ENCODE results near the gene COASY. TPM values are rescaled to one million over a fixed set of nuclear protein-coding genes. Genes with fewer than 3 reads are reported as not detected.

COASY gene
- total RNA-seq, 1 donor from 2014 or later, result 78.8 TPM

- ATAC-seq (no peak), DNase-seq (ENCODE audit: low spot score) (no peak)
Observed at GRCh38 chr17:42568341-42569111, 6.6 kb downstream of the COASY start.

GRCh38 chr17:42571435-42572225 is 9.7 kb downstream of the COASY start:
- ATAC-seq (peak; percentile 26), DNase-seq (ENCODE audit: low spot score) (peak; percentile 71)

- DNase-seq (ENCODE audit: low spot score), result no peak
- ATAC-seq, result no peak
Observed at GRCh38 chr17:42573095-42573494, 11.1 kb downstream of the COASY start.

GRCh38 chr17:42574463-42574862 is 12.5 kb downstream of the COASY start:
- ATAC-seq (no peak), DNase-seq (ENCODE audit: low spot score) (no peak)

GRCh38 chr17:42577140-42577531 is 15.2 kb downstream of the COASY start:
- no peak for DNase-seq (ENCODE audit: low spot score)
- peak; percentile 35 for ATAC-seq

- DNase-seq (ENCODE audit: low spot score), result peak; percentile 96
- peak; percentile 93 for ATAC-seq
Observed at GRCh38 chr17:42577532-42578281, 15.8 kb downstream of the COASY start, which contains the start of gene PSMC3IP. Gene PSMC3IP (minus strand): TSS chr17:42577729. CDS start chr17:42577686, 43 bp downstream.

GRCh38 chr17:42578282-42578869 is 16.4 kb downstream of the COASY start:
- DNase-seq (ENCODE audit: low spot score), result peak; percentile 65
- peak; percentile 69 for ATAC-seq

GRCh38 chr17:42579794-42580551 is 18.0 kb downstream of the COASY start:
- no peak for ATAC-seq
- no peak for DNase-seq (ENCODE audit: low spot score)

GRCh38 chr17:42581744-42582270 is 19.9 kb downstream of the COASY start:
- no peak for DNase-seq (ENCODE audit: low spot score)
- ATAC-seq, result no peak

- peak; percentile 12 for ATAC-seq
- DNase-seq (ENCODE audit: low spot score), result no peak
Observed at GRCh38 chr17:42584880-42585279, 22.9 kb downstream of the COASY start.

- DNase-seq (ENCODE audit: low spot score) (no peak), ATAC-seq (peak; percentile 29)
Observed at GRCh38 chr17:42585353-42585752, 23.4 kb downstream of the COASY start.

- ATAC-seq, result no peak
- DNase-seq (ENCODE audit: low spot score), result no peak
Observed at GRCh38 chr17:42586514-42587230, 24.7 kb downstream of the COASY start.

- DNase-seq (ENCODE audit: low spot score) (no peak), ATAC-seq (no peak)
Observed at GRCh38 chr17:42590886-42591285, 28.9 kb downstream of the COASY start.

GRCh38 chr17:42591411-42591810 is 29.5 kb downstream of the COASY start:
- DNase-seq (ENCODE audit: low spot score) (no peak), ATAC-seq (no peak)

- ATAC-seq, result no peak
Observed at GRCh38 chr17:42596386-42596785, 34.4 kb downstream of the COASY start.

GRCh38 chr17:42598905-42599304 is 37.0 kb downstream of the COASY start:
- no peak for ATAC-seq
- DNase-seq (ENCODE audit: low spot score), result no peak

More at GRCh38 chr17:42596386-42596785, 34.4 kb downstream of the COASY start:
- no peak for DNase-seq (ENCODE audit: low spot score)

- ATAC-seq (no peak), DNase-seq (ENCODE audit: low spot score) (no peak)
Observed at GRCh38 chr17:42603318-42603717, 41.4 kb downstream of the COASY start.

- ATAC-seq, result no peak
Observed at GRCh38 chr17:42607769-42608168, 45.8 kb downstream of the COASY start.

More at GRCh38 chr17:42607769-42608168, 45.8 kb downstream of the COASY start:
- no peak for DNase-seq (ENCODE audit: low spot score)
